Fibroblast of lung (primary cell): ENCODE results near the gene RFK.

Experiments used
- EZH2 ChIP-seq: IDR thresholded peaks from 2 replicates; pipeline ENCODE4 v1.5.1; 2012; ENCODE audit warnings: low read length, control low read depth, mild to moderate bottlenecking; ENCODE audit errors: missing control alignments
- TF ChIP-seq, protein P1 (sequence below), 2 donors: IDR thresholded peaks in 1 of 2; conservative IDR thresholded peaks in 1 of 2; 1 replicate in 1 of 2; 2 replicates in 1 of 2; pipeline ENCODE4 v1.5.1; 2011 to 2012; ENCODE audit warnings: low read length in 2 of 2, control low read depth in 1 of 2, inconsistent platforms in 1 of 2, low read depth in 1 of 2, mild to moderate bottlenecking in 1 of 2

DNA sequence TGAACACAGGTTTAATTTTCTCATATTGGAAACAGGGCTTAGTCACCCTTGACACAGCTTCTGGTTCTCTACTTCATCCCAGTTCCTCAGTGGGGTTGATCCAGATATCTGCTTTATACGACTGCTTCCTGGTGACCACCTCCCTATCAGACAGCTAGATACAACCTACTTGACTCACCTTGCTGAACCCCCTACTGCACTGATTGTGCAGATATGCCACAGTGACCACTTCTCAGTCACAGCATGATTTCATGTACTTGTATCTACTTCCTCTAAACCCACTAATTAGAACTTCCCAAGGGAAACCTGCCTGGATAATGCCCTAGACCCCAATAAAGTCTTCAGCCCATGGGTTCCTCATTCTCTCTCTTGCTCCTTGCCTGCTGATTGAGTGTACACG lies 18.4 kb upstream of the RFK start:
- TF ChIP-seq, protein P1, sequence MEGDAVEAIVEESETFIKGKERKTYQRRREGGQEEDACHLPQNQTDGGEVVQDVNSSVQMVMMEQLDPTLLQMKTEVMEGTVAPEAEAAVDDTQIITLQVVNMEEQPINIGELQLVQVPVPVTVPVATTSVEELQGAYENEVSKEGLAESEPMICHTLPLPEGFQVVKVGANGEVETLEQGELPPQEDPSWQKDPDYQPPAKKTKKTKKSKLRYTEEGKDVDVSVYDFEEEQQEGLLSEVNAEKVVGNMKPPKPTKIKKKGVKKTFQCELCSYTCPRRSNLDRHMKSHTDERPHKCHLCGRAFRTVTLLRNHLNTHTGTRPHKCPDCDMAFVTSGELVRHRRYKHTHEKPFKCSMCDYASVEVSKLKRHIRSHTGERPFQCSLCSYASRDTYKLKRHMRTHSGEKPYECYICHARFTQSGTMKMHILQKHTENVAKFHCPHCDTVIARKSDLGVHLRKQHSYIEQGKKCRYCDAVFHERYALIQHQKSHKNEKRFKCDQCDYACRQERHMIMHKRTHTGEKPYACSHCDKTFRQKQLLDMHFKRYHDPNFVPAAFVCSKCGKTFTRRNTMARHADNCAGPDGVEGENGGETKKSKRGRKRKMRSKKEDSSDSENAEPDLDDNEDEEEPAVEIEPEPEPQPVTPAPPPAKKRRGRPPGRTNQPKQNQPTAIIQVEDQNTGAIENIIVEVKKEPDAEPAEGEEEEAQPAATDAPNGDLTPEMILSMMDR (conservative IDR thresholded peaks at IDR 0.05 in 1 of 2, IDR thresholded peaks at IDR 0.05 in 1 of 2; ENCODE audit: low read depth in 1 of 2, low read length in 2 of 2): no peak
- TF ChIP-seq EZH2: no peak
